HCT116 (cell line): ENCODE measurements around the gene NCOR1. TPM values are rescaled to one million over a fixed set of nuclear protein-coding genes. Genes with fewer than 3 reads are reported as not detected.

Source experiments
- ATAC-seq: fragments of 200-7000 bp; cut with Tn5 transposase; 2 replicates; pipeline ENCODE4 v1.9.1; 2020; ENCODE audit warnings: mild to moderate bottlenecking, moderate library complexity
- BruUV-seq: library from RNA; stranded (reverse); fragments of 400-500 nt; replicated peaks from 2 replicates; lab custom pipeline; 2021; lab: Mats Ljungman, UMichigan
- CTCF ChIA-PET: fragments of 300-600 bp; sonication (Branson Sonifier 250); formaldehyde crosslinking; loops from one replicate; lab custom pipeline; 2021; ENCODE audit warnings: antibody characterized with exemption; lab: Charles Lee
- POLR2A ChIA-PET: fragments of 300-600, 350-600 bp; sonication (Branson Sonifier 250); formaldehyde crosslinking; loops from one replicate; lab custom pipeline; 2021; ENCODE audit warnings: antibody characterized with exemption; lab: Charles Lee
- RAD21 ChIA-PET, 2 experiments: fragments of 300-600 bp; sonication (Branson Sonifier 250); formaldehyde crosslinking; loops; one replicate each; lab custom pipeline; 2023; ENCODE audit warnings: low total read pairs in 2 of 2; ENCODE audit not compliant: uncharacterized antibody in 2 of 2, unreplicated experiment in 2 of 2, low non-redundant PET in 1 of 2; lab: Charles Lee
- DNase-seq: peaks from one replicate; pipeline ENCODE4 v3.0.0-alpha.2; 2010; ENCODE audit warnings: low read depth, low spot score
- H2AFZ ChIP-seq: fragments of 200-600 bp; shearing (Covaris generic), sonication (generic); 2 replicates; pipeline ENCODE4 v1.6.1; 2017; ENCODE audit warnings: low read depth, mixed run types, mixed read lengths, antibody characterized with exemption, low read length; ENCODE audit not compliant: poor library complexity, severe bottlenecking
- H3K27ac ChIP-seq: 2 replicates; pipeline ENCODE4 v1.5.1; 2012; ENCODE audit warnings: low read depth, low read length
- H3K27me3 ChIP-seq: fragments of 200-600 bp; sonication (generic); 2 replicates; pipeline ENCODE4 v1.6.1; 2016; ENCODE audit warnings: mixed run types, low read length, mixed read lengths; ENCODE audit not compliant: insufficient read depth
- H3K36me3 ChIP-seq, 2 experiments: fragments of 200-500 bp in 1 of 2; fragments of 200-600 bp in 1 of 2; sonication (Bioruptor generic) in 1 of 2; sonication (generic) in 1 of 2; 2 replicates each; pipeline versions ENCODE4 v1.5.1 to v1.6.1; 2014 to 2016; ENCODE audit warnings: low read length in 2 of 2, inconsistent platforms in 1 of 2, mixed read lengths in 1 of 2, mixed run types in 1 of 2; ENCODE audit not compliant: insufficient read depth in 2 of 2, control insufficient read depth in 1 of 2
- H3K4me1 ChIP-seq, 2 experiments: fragments of 200-600 bp in 1 of 2; sonication (generic) in 1 of 2; 2 replicates each; pipeline versions ENCODE4 v1.5.1 to v1.6.1; 2012 to 2017; ENCODE audit warnings: low read length in 2 of 2, inconsistent platforms in 1 of 2, mild to moderate bottlenecking in 1 of 2, mixed read lengths in 1 of 2, mixed run types in 1 of 2, moderate library complexity in 1 of 2; ENCODE audit not compliant: insufficient read depth in 2 of 2, control insufficient read depth in 1 of 2
- H3K4me2 ChIP-seq: fragments of 200-600 bp; sonication (generic); 2 replicates; pipeline ENCODE4 v1.6.1; 2017; ENCODE audit warnings: mixed run types, low read length, mixed read lengths
- H3K4me3 ChIP-seq, 2 experiments: fragments of 200-600 bp in 1 of 2; sonication (generic) in 1 of 2; replicated peaks in 1 of 2; 2 replicates each; pipeline ENCODE4 v1.5.1; 2011 to 2016; ENCODE audit warnings: low read length in 2 of 2, control low read depth in 1 of 2, low read depth in 1 of 2, mild to moderate bottlenecking in 1 of 2, mixed read lengths in 1 of 2, mixed run types in 1 of 2
- H3K79me2 ChIP-seq: fragments of 200-600 bp; sonication (generic); 2 replicates; pipeline ENCODE4 v1.6.1; 2017; ENCODE audit warnings: mild to moderate bottlenecking, mixed run types, low read length, moderate library complexity, mixed read lengths; ENCODE audit not compliant: insufficient read depth
- H3K9ac ChIP-seq: fragments of 200-600 bp; sonication (generic); 2 replicates; pipeline ENCODE4 v1.6.1; 2016; ENCODE audit warnings: low read length, mixed read lengths
- H3K9me2 ChIP-seq: fragments of 200-600 bp; sonication (generic), shearing (Covaris generic); 2 replicates; pipeline ENCODE4 v1.6.1; 2017; ENCODE audit warnings: mixed run types, mild to moderate bottlenecking, moderate library complexity; ENCODE audit not compliant: insufficient read depth
- H3K9me3 ChIP-seq, 2 experiments: fragments of 200-500 bp in 1 of 2; fragments of 200-600 bp in 1 of 2; sonication (Bioruptor generic) in 1 of 2; sonication (generic) in 1 of 2; 2 replicates each; pipeline ENCODE4 v1.6.1; 2014 to 2017; ENCODE audit warnings: low read length in 2 of 2, mixed read lengths in 2 of 2, inconsistent platforms in 1 of 2, low read depth in 1 of 2, mild to moderate bottlenecking in 1 of 2, mixed run types in 1 of 2, moderate library complexity in 1 of 2; ENCODE audit not compliant: control insufficient read depth in 1 of 2, insufficient read depth in 1 of 2
- H4K20me1 ChIP-seq: fragments of 200-600 bp; sonication (generic), shearing (Covaris generic); 2 replicates; pipeline ENCODE4 v1.6.1; 2017; ENCODE audit warnings: mixed run types, mild to moderate bottlenecking, moderate library complexity; ENCODE audit not compliant: insufficient read depth
- ATF3 ChIP-seq: IDR thresholded peaks from 2 replicates; pipeline ENCODE4 v1.6.1; 2012
- CBX3 ChIP-seq: IDR thresholded peaks from 2 replicates; pipeline ENCODE4 v1.6.1; 2012; ENCODE audit warnings: low read depth
- EGR1 ChIP-seq: IDR thresholded peaks from 2 replicates; pipeline ENCODE4 v1.6.1; 2012; ENCODE audit warnings: low read depth
- ELF1 ChIP-seq: IDR thresholded peaks from 2 replicates; pipeline ENCODE4 v1.6.1; 2012; ENCODE audit warnings: low read depth, borderline replicate concordance
- EZH2 ChIP-seq: fragments of 200-600 bp; sonication (generic); IDR thresholded peaks from 2 replicates; pipeline ENCODE4 v1.6.1; 2017; ENCODE audit warnings: antibody characterized with exemption, mixed run types
- EZH2phosphoT487 ChIP-seq: fragments of 200-600 bp; IDR thresholded peaks from 2 replicates; pipeline ENCODE4 v1.6.1; 2018; ENCODE audit warnings: antibody characterized with exemption, borderline replicate concordance
- FOSL1 ChIP-seq: IDR thresholded peaks from 2 replicates; pipeline ENCODE4 v1.6.1; 2012; ENCODE audit warnings: low read depth
- JUND ChIP-seq: IDR thresholded peaks from 2 replicates; pipeline ENCODE4 v1.6.1; 2012
- MAX ChIP-seq: IDR thresholded peaks from 2 replicates; pipeline ENCODE4 v1.6.1; 2012
- POLR2A ChIP-seq: IDR thresholded peaks from 2 replicates; pipeline ENCODE4 v1.7.0; 2011; ENCODE audit warnings: borderline replicate concordance; ENCODE audit not compliant: insufficient read depth, insufficient read length; ENCODE audit errors: extremely low read depth
- RAD21 ChIP-seq: IDR thresholded peaks from 2 replicates; pipeline ENCODE4 v1.6.1; 2012; ENCODE audit warnings: low read depth, mild to moderate bottlenecking
- REST ChIP-seq: IDR thresholded peaks from 2 replicates; pipeline ENCODE4 v1.6.1; 2012; ENCODE audit warnings: low read depth
- SIN3A ChIP-seq: IDR thresholded peaks from 2 replicates; pipeline ENCODE4 v1.6.1; 2012; ENCODE audit warnings: low read depth
- SP1 ChIP-seq: IDR thresholded peaks from 2 replicates; pipeline ENCODE4 v1.6.1; 2012; ENCODE audit warnings: low read depth
- SRF ChIP-seq: IDR thresholded peaks from 2 replicates; pipeline ENCODE4 v1.6.1; 2012; ENCODE audit warnings: low read depth
- TCF7L2 ChIP-seq: IDR thresholded peaks from 2 replicates; pipeline ENCODE4 v1.7.0; 2011; ENCODE audit warnings: borderline replicate concordance, inconsistent platforms; ENCODE audit not compliant: insufficient read depth, insufficient read length; ENCODE audit errors: extremely low read depth
- YY1 ChIP-seq: IDR thresholded peaks from 2 replicates; pipeline ENCODE4 v1.6.1; 2011; ENCODE audit warnings: low read length, low read depth, moderate library complexity, mild to moderate bottlenecking; ENCODE audit not compliant: insufficient replicate concordance; ENCODE audit errors: extremely low read depth
- ZFX ChIP-seq: fragments of 450-650 bp; IDR thresholded peaks from 2 replicates; pipeline ENCODE4 v1.6.1; 2017
- ZNF274 ChIP-seq: fragments of 200-500 bp; sonication (Bioruptor generic); IDR thresholded peaks from 2 replicates; pipeline ENCODE4 v1.6.1; 2014; ENCODE audit warnings: mild to moderate bottlenecking, low read depth, low read length, inconsistent platforms
- intact Hi-C: fragments of 100-400 bp; cut with micrococcal nuclease; formaldehyde crosslinking; loops from 2 replicates; pipeline ENCODE4 v1.10.0; 2022
- total RNA-seq: library from RNA; stranded (reverse); gene quantifications from one replicate; pipeline ENCODE4 v1.2.1, GENCODE V29; 2021; ENCODE audit not compliant: unreplicated experiment
- TF ChIP-seq, protein P1 (sequence below), 3 experiments: fragments of 200-600 bp in 1 of 3; sonication (generic) in 1 of 3; IDR thresholded peaks in 2 of 3; conservative IDR thresholded peaks in 1 of 3; 2 replicates each; pipeline ENCODE4 v1.5.1; 2012 to 2017; ENCODE audit warnings: low read depth in 2 of 3, low read length in 2 of 3, antibody characterized with exemption in 1 of 3, borderline replicate concordance in 1 of 3, control low read depth in 1 of 3, mild to moderate bottlenecking in 1 of 3, mixed read lengths in 1 of 3, mixed run types in 1 of 3, moderate library complexity in 1 of 3; ENCODE audit not compliant: insufficient read depth in 1 of 3

NCOR1 gene
- total RNA-seq, 1 experiment from 2014 or later: 43.7 TPM

GRCh38 chr17:15981208-15981607 is 234.1 kb downstream of the NCOR1 start:
- Histone ChIP-seq H3K9me3 (no peaks in the 10 kb centered on the region), H3K27me3 (no peaks in the 10 kb centered on the region), H3K9me2 (no peaks in the 10 kb centered on the region), H3K79me2 (peaks cover 58% of the 10 kb centered on the region), H3K4me2 (peak overlapping the region; percentile 58), H3K9ac (peak overlapping the region; percentile 48), H2AFZ (no peak overlapping the region), H3K4me1 (peaks cover 33 to 67% of the 10 kb centered on the region in 2 experiments), H3K36me3 (peaks cover 16 to 38% of the 10 kb centered on the region in 2 experiments), H4K20me1 (0 out of 2 replicates have a peak, but pooled peaks cover 3% of the 10 kb centered on the region), H3K27ac (peak overlapping the region; percentile 65), H3K4me3 (0 out of 4 replicates have a peak overlapping the region, but pooled peaks of 1 of the 2 experiments have one; percentile 2)
- ChIA-PET CTCF (interaction anchor here (1.2 kb wide), 1 partner anchor 17 kb away, joined by 5 read pairs; no protein-coding TSS in a partner anchor), RAD21 (no interaction called here), POLR2A (no interaction called here)
- DNase-seq (no peak), ATAC-seq (peak; percentile 49)
- intact Hi-C loops: no loop called here
- TF ChIP-seq ZNF274 (no peak), EZH2phosphoT487 (no peak), YY1 (no peak), ZFX (no peak), CBX3 (no peak), SP1 (no peak; the same call in 1 of the 2 replicates), EGR1 (no peak), ATF3 (no peak), TCF7L2 (no peak), SIN3A (no peak), JUND (no peak), MAX (no peak), ELF1 (no peak), REST (no peak), EZH2 (no peak), POLR2A (no peak), RAD21 (no peak), FOSL1 (no peak; the same call in 1 of the 2 replicates), SRF (no peak)
- TF ChIP-seq, protein P1, sequence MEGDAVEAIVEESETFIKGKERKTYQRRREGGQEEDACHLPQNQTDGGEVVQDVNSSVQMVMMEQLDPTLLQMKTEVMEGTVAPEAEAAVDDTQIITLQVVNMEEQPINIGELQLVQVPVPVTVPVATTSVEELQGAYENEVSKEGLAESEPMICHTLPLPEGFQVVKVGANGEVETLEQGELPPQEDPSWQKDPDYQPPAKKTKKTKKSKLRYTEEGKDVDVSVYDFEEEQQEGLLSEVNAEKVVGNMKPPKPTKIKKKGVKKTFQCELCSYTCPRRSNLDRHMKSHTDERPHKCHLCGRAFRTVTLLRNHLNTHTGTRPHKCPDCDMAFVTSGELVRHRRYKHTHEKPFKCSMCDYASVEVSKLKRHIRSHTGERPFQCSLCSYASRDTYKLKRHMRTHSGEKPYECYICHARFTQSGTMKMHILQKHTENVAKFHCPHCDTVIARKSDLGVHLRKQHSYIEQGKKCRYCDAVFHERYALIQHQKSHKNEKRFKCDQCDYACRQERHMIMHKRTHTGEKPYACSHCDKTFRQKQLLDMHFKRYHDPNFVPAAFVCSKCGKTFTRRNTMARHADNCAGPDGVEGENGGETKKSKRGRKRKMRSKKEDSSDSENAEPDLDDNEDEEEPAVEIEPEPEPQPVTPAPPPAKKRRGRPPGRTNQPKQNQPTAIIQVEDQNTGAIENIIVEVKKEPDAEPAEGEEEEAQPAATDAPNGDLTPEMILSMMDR (IDR thresholded peaks at IDR 0.05 in 2 of 3, conservative IDR thresholded peaks at IDR 0.05 in 1 of 3; ENCODE audit: borderline replicate concordance in 1 of 3, insufficient read depth in 1 of 3, low read depth in 2 of 3, low read length in 2 of 3): no peak
- no TSS peak for BruUV-seq
